Renal cortex interstitium (tissue), 11 donors: ENCODE results near the gene BRICD5. TPM values are rescaled to one million over a fixed set of nuclear protein-coding genes. Genes with fewer than 3 reads are reported as not detected.

Source experiments
- DNase-seq, 11 donors: peaks; one replicate each; pipeline ENCODE4 v3.0.0-alpha.2; 2013; ENCODE audit warnings: low read depth in 9 of 11, low spot score in 4 of 11; ENCODE audit errors: extremely low read depth in 1 of 11
- polyA plus RNA-seq, 3 donors: library from polyadenylated mRNA; unstranded; fragments of 120-200 nt; gene quantifications; one replicate each; pipeline ENCODE4 v1.2.1, GENCODE V29; 2013; ENCODE audit not compliant: insufficient read length in 3 of 3

Gene BRICD5
- polyA plus RNA-seq, 3 donors, result 4.5 to 11.0 (median 7.9) TPM

DNA sequence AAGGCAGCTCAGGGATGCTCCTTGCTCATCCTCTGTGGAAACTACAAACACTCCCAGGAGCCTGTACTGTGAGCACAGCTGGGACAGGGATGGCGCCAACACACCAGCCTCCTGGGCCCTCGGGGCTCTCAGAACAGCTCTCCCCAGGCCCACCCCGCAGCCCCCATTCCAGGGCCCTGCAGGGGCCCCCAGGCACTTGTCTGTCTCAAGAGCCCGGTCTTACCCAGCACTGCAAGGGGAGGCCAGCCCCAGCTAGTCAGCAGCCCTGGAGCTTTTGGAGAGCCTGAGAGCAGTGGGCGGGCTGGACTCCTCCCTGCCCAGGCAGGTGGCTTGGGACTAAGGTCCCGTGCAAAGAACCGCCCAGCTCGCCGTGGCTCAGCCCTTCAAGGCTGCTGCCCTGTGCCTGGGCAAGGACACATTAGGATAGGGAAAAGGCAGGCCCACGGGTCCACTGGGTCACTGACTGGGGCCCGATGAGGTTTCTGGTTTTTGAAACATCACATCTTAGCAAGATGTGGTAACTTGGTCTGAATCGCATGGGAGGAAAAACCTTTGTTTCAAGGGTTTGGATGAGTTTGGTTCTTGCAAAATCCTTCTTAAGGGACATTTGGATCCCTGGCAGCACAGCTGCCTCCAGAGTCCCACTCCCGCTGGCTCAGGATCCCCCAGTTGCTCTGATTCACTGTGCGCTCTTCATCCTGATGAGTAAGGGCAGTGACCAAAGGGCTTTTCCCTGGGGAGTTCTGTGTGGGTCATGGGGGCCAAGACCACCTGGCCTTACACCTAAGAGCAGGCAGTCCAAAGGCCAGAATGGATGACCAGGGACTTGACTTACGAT, 28.4 kb upstream of the BRICD5 start:
- no peak for DNase-seq

GRCh38 chr16:2238150-2238837, 27.6 kb upstream of the BRICD5 start:
- DNase-seq, result no peak

DNA sequence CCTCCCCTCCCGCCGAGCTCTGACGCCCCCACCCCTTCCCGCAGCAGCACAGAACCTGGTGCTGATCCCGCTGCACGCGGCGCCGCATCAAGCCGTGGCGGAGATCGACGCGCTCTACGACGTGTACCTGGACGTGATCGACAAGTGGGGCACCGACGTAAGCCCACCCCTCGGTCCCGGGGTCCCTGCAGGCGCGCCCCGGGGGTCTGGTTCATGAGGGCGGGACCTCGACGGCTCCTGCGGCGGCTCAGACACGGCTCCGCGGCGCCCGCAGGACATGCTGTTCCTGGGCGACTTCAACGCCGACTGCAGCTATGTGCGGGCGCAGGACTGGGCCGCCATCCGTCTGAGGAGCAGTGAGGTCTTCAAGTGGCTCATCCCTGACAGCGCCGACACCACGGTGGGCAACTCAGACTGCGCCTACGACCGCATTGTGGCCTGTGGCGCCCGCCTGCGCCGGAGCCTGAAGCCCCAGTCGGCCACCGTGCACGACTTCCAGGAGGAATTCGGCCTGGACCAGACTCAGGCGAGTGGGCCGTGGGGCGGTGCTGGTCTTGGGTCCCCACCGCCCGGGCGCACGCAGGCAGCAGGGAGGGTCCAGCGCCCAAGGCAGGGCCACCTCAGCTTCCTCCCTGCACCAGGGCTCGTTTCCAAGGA, 27.0 kb upstream of the BRICD5 start:
- DNase-seq, result no peak

GRCh38 chr16:2237102-2237482, 26.4 kb upstream of the BRICD5 start:
- no peak for DNase-seq

DNA sequence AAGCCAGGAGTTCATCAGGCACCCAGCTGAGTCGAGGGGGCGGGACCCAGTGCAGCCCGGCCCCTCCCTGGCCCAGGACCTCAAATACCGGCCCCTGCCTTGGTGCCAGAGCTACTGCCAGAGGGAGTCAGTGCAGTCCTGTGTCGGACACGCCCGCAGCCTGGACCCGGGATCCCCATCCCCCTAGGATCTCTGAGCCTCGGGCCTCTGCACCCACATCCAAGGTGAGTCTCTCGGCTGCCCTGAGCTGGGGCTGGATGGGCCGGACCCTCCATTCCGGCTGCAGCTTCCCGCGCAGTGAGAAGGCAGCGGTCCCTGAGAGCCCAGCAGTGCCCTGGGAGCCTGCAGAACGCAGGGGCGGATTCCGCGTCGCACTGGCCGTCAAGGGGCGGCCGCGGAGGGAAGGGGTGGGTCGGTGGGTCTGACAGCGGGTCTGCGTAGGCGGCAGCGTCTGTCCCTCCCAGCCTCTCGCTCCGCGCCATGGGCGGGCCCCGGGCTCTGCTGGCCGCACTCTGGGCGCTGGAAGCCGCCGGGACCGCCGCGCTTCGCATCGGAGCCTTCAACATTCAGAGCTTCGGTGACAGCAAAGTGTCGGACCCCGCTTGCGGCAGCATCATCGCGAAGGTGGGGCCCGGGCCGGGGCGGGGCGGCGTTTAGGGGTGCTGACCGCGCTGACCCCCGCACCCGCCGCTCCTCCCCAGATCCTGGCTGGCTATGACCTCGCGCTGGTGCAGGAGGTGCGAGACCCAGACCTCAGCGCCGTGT, 25.9 kb upstream of the BRICD5 start, which contains the start of gene DNASE1L2:
Gene DNASE1L2 (plus strand): TSS at position 108 of the 765 bp plus-strand sequence. CDS start 373 bp downstream, at position 481.
- DNase-seq, result no peak

- no peak for DNase-seq
Measured at GRCh38 chr16:2235695-2236336, 25.2 kb upstream of the BRICD5 start.

DNA sequence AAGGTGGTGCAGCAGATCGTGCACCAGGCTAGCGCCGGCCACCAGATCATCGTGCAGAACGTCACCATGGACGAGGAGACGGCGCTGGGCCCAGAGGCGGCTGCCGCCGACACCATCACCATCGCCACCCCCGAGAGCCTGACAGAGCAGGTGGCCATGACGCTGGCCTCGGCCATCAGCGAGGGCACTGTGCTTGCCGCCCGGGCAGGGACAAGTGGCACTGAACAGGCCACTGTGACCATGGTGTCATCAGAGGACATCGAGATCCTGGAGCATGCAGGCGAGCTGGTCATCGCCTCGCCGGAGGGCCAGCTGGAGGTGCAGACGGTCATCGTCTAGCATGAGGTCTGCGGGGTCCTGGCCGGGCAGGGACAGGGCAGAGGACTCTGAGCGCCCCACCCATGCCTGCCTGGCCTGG, 24.6 kb upstream of the BRICD5 start:
- DNase-seq, result no peak

- no peak for DNase-seq
Measured at GRCh38 chr16:2234813-2235170, 24.1 kb upstream of the BRICD5 start.

DNA sequence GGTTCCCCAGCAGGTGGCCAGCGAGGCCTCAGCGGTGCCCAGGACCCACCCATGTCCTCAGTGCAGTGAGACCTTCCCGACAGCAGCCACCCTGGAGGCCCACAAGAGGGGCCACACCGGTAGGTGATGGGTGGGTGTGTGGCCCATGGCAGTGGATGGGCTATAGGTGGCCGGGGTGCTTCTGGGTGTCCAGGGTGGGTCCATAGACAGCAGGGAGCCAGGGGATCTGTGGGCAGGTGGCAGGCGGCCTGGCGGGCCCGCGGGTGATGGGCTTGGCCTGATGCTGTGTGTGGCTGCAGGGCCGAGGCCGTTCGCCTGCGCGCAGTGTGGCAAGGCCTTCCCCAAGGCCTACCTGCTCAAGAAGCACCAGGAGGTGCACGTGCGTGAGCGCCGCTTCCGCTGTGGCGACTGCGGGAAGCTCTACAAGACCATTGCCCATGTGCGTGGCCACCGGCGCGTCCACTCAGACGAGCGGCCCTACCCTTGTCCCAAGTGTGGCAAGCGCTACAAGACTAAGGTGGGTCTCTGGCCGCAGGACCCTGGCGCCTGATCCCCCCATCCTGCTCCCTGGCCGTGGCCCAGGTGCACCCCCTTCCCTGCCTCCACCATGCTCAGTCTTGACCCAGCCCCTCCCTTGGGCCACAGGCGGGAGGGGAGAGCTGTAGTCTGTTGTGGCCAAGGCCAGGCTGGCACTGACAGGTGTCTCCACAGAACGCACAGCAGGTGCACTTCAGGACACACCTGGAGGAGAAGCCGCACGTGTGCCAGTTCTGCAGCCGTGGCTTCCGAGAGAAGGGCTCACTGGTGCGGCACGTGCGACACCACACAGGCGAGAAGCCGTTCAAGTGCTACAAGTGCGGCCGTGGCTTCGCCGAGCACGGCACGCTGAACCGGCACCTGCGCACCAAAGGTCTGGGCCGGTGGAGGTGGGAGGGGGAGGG, 23.5 kb upstream of the BRICD5 start:
- DNase-seq, result no peak

DNA sequence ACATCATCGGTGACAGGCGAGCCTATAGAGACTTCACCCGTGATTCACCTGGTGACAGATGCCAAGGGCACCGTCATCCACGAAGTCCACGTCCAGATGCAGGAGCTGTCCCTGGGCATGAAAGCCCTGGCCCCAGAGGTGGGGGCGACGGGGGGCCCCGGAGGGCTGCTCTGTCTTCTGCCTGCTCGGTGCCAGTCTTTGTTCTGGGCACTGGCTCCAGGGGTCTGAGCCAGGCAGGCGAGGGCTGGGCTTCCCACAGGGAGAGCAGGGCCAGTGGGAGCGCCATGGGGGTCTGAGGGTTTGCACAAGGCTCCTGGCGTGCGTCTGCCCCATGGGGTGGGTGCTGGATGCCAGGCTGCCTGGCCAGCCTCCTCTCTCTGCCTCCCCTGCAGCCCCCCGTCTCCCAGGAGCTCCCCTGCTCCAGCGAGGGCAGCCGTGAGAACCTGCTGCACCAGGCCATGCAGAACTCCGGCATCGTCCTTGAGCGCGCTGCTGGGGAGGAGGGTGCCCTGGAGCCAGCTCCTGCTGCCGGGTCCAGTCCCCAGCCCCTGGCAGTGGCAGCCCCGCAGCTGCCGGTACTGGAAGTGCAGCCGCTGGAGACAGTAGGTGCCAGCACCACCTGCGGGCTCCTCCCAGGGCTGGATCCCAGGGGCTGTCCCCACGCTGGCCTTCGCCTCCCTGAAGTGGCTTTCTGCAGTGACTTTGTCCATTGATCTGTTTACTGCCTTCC, 22.5 kb upstream of the BRICD5 start:
- DNase-seq, result no peak

DNA sequence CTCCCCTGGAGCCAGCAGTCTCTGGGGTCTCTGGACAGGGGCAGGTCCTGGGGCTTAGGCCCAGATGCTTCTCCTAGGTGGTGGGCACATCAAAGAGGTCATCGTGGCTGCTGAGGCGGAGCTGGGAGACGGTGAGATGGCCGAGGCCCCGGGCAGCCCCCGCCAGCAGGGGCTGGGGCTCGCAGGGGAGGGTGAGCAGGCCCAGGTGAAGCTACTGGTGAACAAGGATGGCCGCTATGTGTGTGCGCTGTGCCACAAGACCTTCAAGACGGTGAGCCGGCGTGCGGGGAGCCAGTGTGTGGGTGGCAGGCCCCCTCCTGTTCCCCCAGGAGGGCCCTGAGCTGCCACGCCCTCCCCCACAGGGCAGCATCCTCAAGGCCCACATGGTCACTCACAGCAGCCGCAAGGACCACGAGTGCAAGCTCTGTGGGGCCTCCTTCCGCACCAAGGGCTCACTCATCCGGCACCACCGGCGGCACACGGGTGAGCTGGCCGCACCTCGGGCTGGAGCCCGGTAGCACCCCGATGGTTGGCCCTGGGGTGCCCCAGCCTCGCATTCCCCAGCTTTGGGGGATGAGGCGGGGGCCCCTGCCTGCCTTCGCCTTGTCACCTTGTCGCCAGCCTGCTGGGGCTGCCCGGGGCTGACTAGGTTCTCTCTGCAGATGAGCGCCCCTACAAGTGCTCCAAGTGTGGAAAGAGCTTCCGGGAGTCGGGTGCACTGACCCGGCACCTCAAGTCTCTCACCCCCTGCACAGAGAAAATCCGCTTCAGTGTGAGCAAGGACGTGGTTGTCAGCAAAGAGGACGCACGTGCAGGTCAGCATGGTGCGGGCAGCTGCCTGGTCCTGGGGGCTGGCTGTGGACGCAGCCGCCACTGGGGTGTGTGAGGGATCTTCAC, 21.7 kb upstream of the BRICD5 start:
- DNase-seq, result no peak

DNA sequence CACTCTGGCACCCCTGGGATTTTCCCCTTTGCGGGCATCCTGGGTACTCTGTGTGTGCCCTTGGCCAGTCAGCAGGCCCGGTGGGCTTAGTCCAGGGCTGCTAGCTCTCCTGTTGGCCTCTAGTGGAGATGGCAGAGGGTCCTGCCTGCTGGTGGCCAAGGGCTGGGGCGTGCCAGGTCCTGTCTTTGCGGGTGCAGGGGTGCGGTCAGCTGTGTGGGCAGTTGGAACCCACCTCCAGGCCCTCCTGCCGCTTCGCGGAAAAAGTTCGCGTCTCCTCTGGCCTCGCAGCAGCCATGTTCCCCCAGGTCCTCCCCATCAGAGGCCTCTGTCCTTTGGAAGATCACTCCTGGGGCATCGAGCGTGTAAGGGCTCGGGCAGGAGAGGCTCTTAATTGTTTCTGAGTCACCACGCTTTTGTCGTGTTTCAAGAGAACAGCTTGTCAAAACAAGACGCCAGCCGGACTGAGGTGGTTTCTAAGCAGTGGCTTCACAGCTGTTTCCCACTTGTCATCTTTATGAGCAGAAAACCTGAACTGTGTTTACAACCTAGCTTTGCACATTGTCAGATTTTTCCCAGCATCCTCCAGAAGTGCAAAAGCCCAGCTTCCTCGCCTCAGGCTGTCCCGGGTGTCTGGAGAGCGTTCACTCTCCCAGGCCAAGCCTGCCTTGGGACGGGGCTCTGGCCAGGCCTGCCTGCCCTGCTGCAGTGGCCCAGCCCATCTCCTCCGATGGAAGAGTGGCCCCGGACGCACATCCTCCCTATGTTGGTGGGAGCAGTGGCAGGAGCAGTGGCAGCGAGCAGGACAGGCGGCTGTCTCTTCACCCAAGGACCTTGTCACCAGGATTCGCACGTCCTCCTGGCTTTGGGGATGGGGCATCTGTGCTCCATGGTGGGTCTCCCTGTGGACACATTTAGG, 20.6 kb upstream of the BRICD5 start:
- DNase-seq, result no peak

GRCh38 chr16:2230376-2230775, 19.7 kb upstream of the BRICD5 start:
- DNase-seq, result no peak

DNA sequence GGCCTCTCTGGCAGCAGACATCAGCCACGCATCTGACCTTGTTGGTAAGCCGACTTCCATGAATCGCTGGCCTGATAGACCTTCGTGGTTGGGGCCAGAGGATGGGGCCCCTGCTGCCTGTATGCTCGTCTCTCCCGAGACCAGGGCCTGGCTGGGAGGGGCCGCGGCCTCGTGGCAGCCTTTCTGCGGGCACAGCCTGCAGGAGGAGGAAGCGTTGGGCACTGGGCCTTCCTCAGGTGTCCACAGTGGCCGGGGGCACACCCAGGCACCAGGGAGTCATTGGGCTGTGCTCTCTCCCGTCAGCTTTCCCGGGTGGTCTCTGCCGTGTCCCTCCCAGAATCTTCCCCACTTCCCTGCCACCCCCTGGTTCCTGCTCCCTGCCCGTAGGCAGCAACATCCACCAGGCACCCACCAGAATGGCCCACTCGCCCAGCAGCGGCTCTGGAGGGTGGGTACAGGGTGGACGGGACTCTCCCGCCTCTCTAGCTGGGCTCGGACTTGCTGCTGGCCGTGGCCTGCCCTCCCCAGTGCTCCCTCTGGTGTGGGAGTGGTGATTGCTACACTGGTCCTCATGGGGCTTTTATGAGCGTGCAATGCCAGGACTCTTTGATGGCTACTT, 19.1 kb upstream of the BRICD5 start:
- no peak for DNase-seq

GRCh38 chr16:2229091-2229490, 18.4 kb upstream of the BRICD5 start:
- no peak for DNase-seq
